K562 (cell line): ENCODE measurements around the gene TGFBR2. TPM values are rescaled to one million over a fixed set of nuclear protein-coding genes. Genes with fewer than 3 reads are reported as not detected.

ENCODE experiments used
- ATAC-seq: fragments of 200-7000 bp; cut with Tn5 transposase; 3 replicates; pipeline ENCODE4 v1.9.1; 2020; ENCODE audit warnings: moderate library complexity
- BruUV-seq: library from RNA; stranded (reverse); fragments of 400-500 nt; replicated peaks from 2 replicates; lab custom pipeline; 2021; lab: Mats Ljungman, UMichigan
- CTCF ChIA-PET: fragments of 300-600 bp; formaldehyde crosslinking; extraction: SDS; loops from one replicate; lab custom pipeline; 2021; ENCODE audit warnings: low intra/inter-chr PET ratio; lab: Yijun Ruan, JAX
- POLR2A ChIA-PET: fragments of 300-600, 350-650 bp; sonication (Branson Sonifier 250); formaldehyde crosslinking; extraction: SDS; loops from one replicate; lab custom pipeline; 2021; ENCODE audit warnings: antibody characterized with exemption, inconsistent platforms; lab: Yijun Ruan, JAX
- DNase-seq, 4 experiments: peaks; one replicate each; pipeline versions ENCODE4 v3.0.0 to v3.0.0-alpha.2; 2011 to 2018; ENCODE audit warnings: low spot score in 3 of 4, mixed read lengths in 3 of 4; ENCODE audit errors: extremely low read depth in 1 of 4
- FAIRE-seq: peaks from 2 replicates; lab custom pipeline; 2011; peaks lifted over from hg19 to GRCh38; lab: Jason Lieb, UNC
- H2AFZ ChIP-seq: 2 replicates; pipeline ENCODE4 v1.6.0; 2011; ENCODE audit warnings: low read depth, low read length, control low read depth, inconsistent platforms
- H3K27ac ChIP-seq: fragments of 200-600 bp; 3 replicates; pipeline ENCODE4 v1.8.0; 2011; ENCODE audit warnings: low read depth, mild to moderate bottlenecking, control low read depth, inconsistent platforms, low read length, moderate library complexity, mixed read lengths; ENCODE audit errors: extremely low read depth
- H3K27me3 ChIP-seq, 2 experiments: fragments of 300-600 bp in 1 of 2; 2 replicates in 1 of 2; 3 replicates in 1 of 2; pipeline versions ENCODE4 v1.6.0 to v1.8.0; 2011; ENCODE audit warnings: inconsistent platforms in 2 of 2, low read length in 2 of 2, mild to moderate bottlenecking in 1 of 2, mixed read lengths in 1 of 2, moderate library complexity in 1 of 2; ENCODE audit not compliant: control insufficient read depth in 2 of 2, insufficient read depth in 2 of 2
- H3K36me3 ChIP-seq: fragments of 300-600 bp; 3 replicates; pipeline ENCODE4 v1.8.0; 2011; ENCODE audit warnings: mild to moderate bottlenecking, low read length, inconsistent platforms; ENCODE audit not compliant: control insufficient read depth, insufficient read depth
- H3K4me1 ChIP-seq, 2 experiments: fragments of 200-600 bp in 1 of 2; replicated peaks in 1 of 2; 2 replicates in 1 of 2; 3 replicates in 1 of 2; pipeline versions ENCODE4 v1.5.1 to v1.8.0; 2011; ENCODE audit warnings: inconsistent platforms in 2 of 2, low read length in 2 of 2, mild to moderate bottlenecking in 1 of 2, mixed read lengths in 1 of 2, moderate library complexity in 1 of 2; ENCODE audit not compliant: control insufficient read depth in 2 of 2, insufficient read depth in 2 of 2
- H3K4me2 ChIP-seq: 2 replicates; pipeline ENCODE4 v1.6.1; 2011; ENCODE audit warnings: low read length, control low read depth, inconsistent platforms, mixed read lengths; ENCODE audit not compliant: insufficient read depth
- H3K4me3 ChIP-seq: fragments of 200-600 bp; sonication (generic), shearing (Covaris generic); 2 replicates; pipeline ENCODE4 v1.5.1; 2016; ENCODE audit warnings: control low read depth, inconsistent platforms
- H3K79me2 ChIP-seq: fragments of 200-600 bp; 3 replicates; pipeline ENCODE4 v1.8.0; 2011; ENCODE audit warnings: low read length, inconsistent platforms; ENCODE audit not compliant: control insufficient read depth, insufficient read depth
- H3K9ac ChIP-seq, 2 experiments: 2 replicates each; pipeline versions ENCODE4 v1.6.0 to v1.6.1; 2011; ENCODE audit warnings: low read depth in 2 of 2, low read length in 2 of 2, control low read depth in 1 of 2, inconsistent platforms in 1 of 2, mild to moderate bottlenecking in 1 of 2, mixed read lengths in 1 of 2; ENCODE audit not compliant: insufficient read depth in 1 of 2
- H3K9me1 ChIP-seq: one replicate; pipeline ENCODE4 v1.6.0; 2011; ENCODE audit warnings: inconsistent platforms, mild to moderate bottlenecking, low read length, moderate library complexity; ENCODE audit not compliant: control insufficient read depth, insufficient read depth
- H3K9me3 ChIP-seq: replicated peaks from 2 replicates; pipeline ENCODE4 v1.5.1; 2011; ENCODE audit warnings: low read depth, low read length, inconsistent platforms; ENCODE audit not compliant: control insufficient read depth, insufficient read depth
- H4K20me1 ChIP-seq: replicated peaks from 2 replicates; pipeline ENCODE4 v1.6.1; 2011; ENCODE audit warnings: low read length, inconsistent platforms, mixed read lengths; ENCODE audit not compliant: control insufficient read depth, insufficient read depth
- WGBS: fragments of 100-300 bp; shearing (Covaris generic); methylation state at CpG from one replicate; pipeline ENCODE4 v1.1.6; 2016; ENCODE audit warnings: low coverage, mixed read lengths; ENCODE audit not compliant: insufficient coverage; ENCODE audit errors: missing lambda C conversion rate; 5-methylcytosine and 5-hydroxymethylcytosine counted together
- in situ Hi-C: fragments of 300-500 bp; cut with MboI; formaldehyde crosslinking; loops from 4 replicates; pipeline ENCODE4 v1.15.0; 2018; ENCODE audit warnings: inconsistent platforms, mixed read lengths
- intact Hi-C: fragments of 100-400 bp; cut with micrococcal nuclease; formaldehyde crosslinking; loops from 2 replicates; pipeline ENCODE4 v1.14.2; 2022
- polyA plus RNA-seq, 8 experiments: library from polyadenylated mRNA; depleted of rRNA in 4 of 8; stranded (reverse) in 5 of 8; unstranded in 3 of 8; fragments of >200 nt; fragmentation: Nextera tagmentation in 2 of 8; fragmentation: Illumina TruSeq in 1 of 8; extraction: Ambion mirVana in 2 of 8; extraction: Trizol in 1 of 8; gene quantifications; 2 replicates each; pipeline versions ENCODE4 v1.2.1 to v1.2.3, GENCODE V29; 2011 to 2014; ENCODE audit warnings: inconsistent platforms in 1 of 8, missing spikeins in 1 of 8
- total RNA-seq, 7 experiments: library from RNA; depleted of rRNA in 6 of 7; stranded (reverse); fragments of >200 nt in 6 of 7; fragmentation: Illumina TruSeq in 2 of 7; extraction: Trizol in 2 of 7; gene quantifications; 2 replicates each; pipeline versions ENCODE4 v1.2.1 to v1.2.3, GENCODE V29; 2011 to 2021; ENCODE audit warnings: low replicate concordance in 1 of 7
- TF ChIP-seq, protein P1 (sequence below): fragments of 450-650 bp; IDR thresholded peaks from 2 replicates; pipeline ENCODE4 v1.6.1; 2016; ENCODE audit warnings: low read depth

The TGFBR2 gene
- total and polyA plus RNA-seq, 9 of the 15 experiments (the other 6 are each of a cell fraction or from before 2014, with no cell fraction given) = 0.11 to 0.84 (median 0.24) TPM

DNA sequence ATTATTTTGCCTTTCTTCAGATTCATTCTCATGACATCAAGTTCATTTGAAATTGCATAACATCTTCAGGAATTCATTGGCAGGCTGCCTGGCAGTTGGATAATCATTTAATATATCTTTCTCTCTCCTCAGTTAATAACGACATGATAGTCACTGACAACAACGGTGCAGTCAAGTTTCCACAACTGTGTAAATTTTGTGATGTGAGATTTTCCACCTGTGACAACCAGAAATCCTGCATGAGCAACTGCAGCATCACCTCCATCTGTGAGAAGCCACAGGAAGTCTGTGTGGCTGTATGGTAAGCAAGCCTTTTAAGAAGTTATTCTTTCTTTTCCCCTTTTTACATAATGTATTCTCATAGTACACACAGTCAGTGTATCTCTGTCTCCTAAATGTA lies 38.2 kb downstream of the TGFBR2 start:
- Histone ChIP-seq H3K27ac (no peak overlapping the region), H3K4me3 (no peak overlapping the region), H3K4me1 (no peaks in the 10 kb centered on the region), H3K9ac (no peak overlapping the region), H2AFZ (no peak overlapping the region), H3K9me1 (no peaks in the 10 kb centered on the region), H3K4me2 (no peak overlapping the region), H3K36me3 (no peaks in the 10 kb centered on the region), H4K20me1 (no peaks in the 10 kb centered on the region), H3K27me3 (no peaks in the 10 kb centered on the region), H3K79me2 (no peaks in the 10 kb centered on the region), H3K9me3 (no peaks in the 10 kb centered on the region; the same call in 1 of the 2 replicates)
- FAIRE-seq (no peak), ATAC-seq (no peak), DNase-seq (no peak)
- TF ChIP-seq, protein P1, sequence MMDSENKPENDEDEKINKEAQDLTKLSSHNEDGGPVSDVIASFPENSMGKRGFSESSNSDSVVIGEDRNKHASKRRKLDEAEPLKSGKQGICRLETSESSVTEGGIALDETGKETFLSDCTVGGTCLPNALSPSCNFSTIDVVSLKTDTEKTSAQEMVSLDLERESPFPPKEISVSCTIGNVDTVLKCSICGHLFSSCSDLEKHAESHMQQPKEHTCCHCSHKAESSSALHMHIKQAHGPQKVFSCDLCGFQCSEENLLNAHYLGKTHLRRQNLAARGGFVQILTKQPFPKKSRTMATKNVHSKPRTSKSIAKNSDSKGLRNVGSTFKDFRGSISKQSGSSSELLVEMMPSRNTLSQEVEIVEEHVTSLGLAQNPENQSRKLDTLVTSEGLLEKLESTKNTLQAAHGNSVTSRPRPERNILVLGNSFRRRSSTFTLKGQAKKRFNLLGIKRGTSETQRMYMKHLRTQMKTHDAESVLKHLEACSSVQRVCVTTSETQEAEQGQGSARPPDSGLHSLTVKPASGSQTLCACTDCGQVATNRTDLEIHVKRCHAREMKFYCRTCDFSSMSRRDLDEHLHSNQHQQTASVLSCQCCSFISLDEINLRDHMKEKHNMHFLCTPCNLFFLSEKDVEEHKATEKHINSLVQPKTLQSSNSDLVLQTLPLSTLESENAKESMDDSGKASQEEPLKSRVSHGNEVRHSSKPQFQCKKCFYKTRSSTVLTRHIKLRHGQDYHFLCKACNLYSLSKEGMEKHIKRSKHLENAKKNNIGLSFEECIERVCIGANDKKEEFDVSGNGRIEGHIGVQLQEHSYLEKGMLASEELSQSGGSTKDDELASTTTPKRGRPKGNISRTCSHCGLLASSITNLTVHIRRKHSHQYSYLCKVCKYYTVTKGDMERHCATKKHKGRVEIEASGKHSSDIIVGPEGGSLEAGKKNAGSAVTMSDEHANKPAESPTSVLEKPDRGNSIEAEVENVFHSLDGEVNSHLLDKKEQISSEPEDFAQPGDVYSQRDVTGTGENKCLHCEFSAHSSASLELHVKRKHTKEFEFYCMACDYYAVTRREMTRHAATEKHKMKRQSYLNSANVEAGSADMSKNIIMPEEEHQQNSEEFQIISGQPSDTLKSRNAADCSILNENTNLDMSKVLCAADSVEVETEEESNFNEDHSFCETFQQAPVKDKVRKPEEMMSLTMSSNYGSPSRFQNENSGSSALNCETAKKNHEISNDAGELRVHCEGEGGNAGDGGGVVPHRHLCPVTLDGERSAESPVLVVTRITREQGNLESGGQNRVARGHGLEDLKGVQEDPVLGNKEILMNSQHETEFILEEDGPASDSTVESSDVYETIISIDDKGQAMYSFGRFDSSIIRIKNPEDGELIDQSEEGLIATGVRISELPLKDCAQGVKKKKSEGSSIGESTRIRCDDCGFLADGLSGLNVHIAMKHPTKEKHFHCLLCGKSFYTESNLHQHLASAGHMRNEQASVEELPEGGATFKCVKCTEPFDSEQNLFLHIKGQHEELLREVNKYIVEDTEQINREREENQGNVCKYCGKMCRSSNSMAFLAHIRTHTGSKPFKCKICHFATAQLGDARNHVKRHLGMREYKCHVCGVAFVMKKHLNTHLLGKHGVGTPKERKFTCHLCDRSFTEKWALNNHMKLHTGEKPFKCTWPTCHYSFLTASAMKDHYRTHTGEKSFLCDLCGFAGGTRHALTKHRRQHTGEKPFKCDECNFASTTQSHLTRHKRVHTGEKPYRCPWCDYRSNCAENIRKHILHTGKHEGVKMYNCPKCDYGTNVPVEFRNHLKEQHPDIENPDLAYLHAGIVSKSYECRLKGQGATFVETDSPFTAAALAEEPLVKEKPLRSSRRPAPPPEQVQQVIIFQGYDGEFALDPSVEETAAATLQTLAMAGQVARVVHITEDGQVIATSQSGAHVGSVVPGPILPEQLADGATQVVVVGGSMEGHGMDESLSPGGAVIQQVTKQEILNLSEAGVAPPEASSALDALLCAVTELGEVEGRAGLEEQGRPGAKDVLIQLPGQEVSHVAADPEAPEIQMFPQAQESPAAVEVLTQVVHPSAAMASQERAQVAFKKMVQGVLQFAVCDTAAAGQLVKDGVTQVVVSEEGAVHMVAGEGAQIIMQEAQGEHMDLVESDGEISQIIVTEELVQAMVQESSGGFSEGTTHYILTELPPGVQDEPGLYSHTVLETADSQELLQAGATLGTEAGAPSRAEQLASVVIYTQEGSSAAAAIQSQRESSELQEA = no peak
- no TSS peak for BruUV-seq
- intact Hi-C loops = no loop called here
- CTCF ChIA-PET = no interaction called here
- 0% methylated on average over 2 of the region's 2 CpGs for WGBS
- POLR2A ChIA-PET = no interaction called here
- in situ Hi-C loops = no loop called here
